ENCODE data around the gene NEDD4.
A peak's percentile ranks its signal among the peaks of the same experiment; 100 is the strongest.
"Not testable (repeated sequence)": the region's sequence is repeated elsewhere in the genome, so short reads cannot be mapped to it uniquely, and the experiment has no call there.

NEDD4 gene

DNA sequence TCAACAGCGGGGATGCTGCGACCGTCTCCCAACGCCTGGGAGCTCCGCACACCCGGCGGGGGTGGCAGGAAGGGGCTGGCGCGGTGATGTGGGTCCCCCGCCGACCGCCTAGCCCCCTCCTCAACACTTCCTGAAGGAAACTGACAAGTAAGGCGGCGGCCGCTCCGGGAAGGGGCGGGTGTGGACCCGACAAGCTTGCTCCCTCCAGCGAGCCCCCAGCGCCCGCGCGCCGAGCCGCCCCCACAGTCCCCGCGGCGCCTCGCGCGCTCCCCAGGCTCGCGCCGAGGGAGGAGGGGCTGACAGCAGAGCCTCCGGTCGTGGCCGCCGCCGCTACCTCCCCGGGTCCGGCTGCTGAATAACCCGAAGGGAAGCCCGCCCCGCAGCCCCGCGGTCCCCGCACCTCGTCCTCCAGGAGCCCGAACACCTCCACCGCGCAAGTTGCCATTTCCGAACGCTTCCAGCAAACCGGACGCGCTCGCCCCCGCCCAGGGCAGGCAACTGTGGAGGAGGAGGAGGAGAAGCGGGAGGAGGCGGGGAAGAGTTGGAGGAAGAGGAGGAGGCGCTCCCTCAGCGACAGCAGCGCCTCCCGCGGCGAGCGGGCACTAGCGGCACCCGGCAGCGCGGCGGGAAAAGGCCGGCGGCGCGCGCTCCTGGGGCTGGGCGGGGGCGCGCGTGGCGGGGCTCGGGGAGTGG is at the start of gene NEDD4:
Gene NEDD4, minus strand, starts transcription at position 502 of the 693 bp plus-strand sequence. Its CDS starts 57 bp downstream, at position 445.
- peak; percentile 89 for DNase-seq

DNA sequence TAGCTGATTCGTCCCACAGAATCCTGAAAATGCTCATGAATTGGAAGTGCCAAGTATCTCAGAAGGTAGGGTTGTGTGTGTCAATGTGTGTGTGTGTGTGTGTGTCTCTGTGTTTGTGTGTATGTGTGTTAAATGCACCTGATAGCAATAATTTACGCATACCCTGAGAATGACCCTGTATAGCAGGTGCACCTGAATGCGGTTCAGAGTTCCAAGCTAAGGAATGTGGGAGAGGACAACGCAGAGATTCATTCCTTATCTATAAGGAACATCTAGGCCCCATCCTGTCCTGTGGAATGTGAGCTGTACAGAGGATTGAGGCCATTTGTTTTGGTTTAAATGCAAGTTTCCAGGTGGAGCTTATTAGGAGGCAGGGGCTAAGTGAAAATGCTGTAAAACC is 49.1 kb upstream of the NEDD4 start:
- DNase-seq, result no peak

GRCh38 chr15:56042031-56042430 is 48.6 kb upstream of the NEDD4 start:
- no peak for DNase-seq

- no peak for DNase-seq
These were observed 46.9 kb upstream of the NEDD4 start for GRCh38 chr15:56040081-56041035.

- no peak for DNase-seq
These were observed 45.3 kb upstream of the NEDD4 start for GRCh38 chr15:56038707-56039106.

GRCh38 chr15:56038015-56038414 is 44.6 kb upstream of the NEDD4 start:
- no peak for DNase-seq

DNA sequence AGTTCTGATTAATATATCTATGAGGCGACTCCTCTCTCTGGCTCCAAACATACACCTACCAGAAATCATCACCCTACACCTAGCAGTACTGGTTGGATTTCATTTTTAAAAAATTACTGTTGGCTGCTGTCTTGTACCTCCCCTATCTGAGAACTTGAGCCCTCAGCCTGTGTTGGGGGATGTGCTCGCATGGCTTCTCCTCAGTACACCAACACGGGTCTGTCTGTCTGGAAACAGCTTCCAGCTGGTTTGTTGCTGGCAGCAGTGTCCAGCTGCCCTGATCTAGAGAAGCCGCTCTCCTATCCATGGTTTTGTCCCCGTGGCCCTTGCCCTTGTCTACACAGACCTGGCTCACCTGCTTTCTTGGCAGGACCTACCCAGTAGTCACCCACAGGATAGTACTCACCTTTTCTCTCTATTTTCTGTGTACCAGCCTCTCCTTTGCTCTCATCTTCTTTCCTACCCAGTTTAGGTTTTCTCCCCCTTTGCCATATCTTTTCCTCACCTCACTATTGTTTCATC is 43.2 kb upstream of the NEDD4 start:
- DNase-seq, result no peak

- no peak for DNase-seq
These were observed 41.8 kb upstream of the NEDD4 start for GRCh38 chr15:56035166-56035565.

DNA sequence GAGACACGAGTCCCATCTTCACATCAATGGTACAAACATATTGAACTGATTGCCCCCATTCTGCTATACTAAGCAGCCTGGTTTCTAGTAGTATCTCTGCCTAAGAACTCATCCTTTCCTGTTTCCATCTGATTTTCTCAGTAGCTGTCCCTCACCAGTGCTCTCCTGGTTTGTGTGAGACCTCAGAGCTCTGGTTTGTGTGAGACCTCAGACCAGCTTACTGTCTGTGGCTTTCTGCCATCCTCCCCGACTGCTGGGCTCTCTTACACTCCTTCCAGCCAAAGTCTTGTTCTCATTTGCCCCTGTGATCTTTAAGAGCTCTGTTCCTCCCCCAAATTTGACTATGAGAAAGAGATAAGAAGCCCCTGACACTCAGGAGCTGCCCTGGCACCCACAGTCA is 41.1 kb upstream of the NEDD4 start:
- DNase-seq, result no peak

DNA sequence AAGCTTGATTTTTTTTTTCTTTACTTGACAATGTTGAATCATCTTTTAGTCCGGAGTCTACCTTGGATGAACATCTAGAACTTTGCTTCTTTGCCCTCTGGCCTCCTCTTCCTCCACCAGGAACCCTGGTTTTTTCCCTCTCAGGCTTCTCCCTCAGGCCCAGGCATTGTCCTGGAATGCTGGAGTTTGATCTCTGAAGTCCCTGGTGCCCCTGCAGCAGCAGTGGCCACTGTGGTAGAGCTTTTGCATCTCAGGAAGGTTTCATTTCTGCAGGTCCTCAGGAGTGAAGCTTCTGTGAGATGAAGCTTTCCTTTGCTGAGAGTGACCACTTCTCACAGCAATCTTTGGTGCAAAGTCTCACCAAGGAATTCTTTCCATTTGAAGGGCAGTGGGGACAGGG is 39.0 kb upstream of the NEDD4 start:
- no peak for DNase-seq

DNA sequence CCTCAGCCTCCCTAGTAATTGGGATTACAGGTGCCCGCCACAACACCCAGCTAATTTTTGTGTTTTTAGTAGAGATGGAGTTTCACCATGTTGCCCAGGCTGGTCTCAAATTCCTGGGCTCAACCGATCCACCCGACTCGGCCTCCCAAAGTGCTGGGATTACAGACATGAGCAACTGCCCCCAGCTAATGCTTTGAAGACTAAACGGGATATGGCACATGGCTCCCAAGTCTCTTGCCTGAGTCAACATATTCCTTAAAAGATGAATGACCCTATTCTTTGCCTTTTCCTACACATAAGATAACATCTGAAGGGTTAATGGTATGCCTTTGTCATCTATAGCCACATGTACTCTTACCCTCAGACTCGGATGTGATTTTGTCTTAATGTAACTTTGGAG is 38.4 kb upstream of the NEDD4 start:
- no peak for DNase-seq

- no peak for DNase-seq
These were observed 38.0 kb upstream of the NEDD4 start for GRCh38 chr15:56031402-56031801.

- DNase-seq, result no peak
These were observed 35.0 kb upstream of the NEDD4 start for GRCh38 chr15:56028430-56028829.

DNA sequence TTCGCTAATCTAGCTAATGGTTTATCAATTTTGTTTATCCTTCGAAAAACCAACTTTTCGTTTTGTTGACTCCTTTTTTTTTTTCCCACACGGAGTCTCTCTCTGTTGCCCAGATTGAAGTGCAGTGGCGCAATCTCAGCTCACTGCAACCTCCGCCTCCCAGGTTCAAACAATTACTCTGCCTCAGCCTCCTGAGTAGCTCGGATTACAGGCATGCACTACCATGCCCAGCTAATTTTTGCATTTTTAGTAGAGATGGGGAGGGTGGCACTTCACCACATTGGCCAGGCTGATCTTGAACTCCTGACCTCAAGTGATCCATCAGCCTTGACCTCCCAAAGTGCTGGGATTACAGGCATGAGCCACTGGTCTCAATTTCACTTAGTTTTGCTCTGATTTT is 29.7 kb upstream of the NEDD4 start:
- not testable (repeated sequence) for DNase-seq

DNA sequence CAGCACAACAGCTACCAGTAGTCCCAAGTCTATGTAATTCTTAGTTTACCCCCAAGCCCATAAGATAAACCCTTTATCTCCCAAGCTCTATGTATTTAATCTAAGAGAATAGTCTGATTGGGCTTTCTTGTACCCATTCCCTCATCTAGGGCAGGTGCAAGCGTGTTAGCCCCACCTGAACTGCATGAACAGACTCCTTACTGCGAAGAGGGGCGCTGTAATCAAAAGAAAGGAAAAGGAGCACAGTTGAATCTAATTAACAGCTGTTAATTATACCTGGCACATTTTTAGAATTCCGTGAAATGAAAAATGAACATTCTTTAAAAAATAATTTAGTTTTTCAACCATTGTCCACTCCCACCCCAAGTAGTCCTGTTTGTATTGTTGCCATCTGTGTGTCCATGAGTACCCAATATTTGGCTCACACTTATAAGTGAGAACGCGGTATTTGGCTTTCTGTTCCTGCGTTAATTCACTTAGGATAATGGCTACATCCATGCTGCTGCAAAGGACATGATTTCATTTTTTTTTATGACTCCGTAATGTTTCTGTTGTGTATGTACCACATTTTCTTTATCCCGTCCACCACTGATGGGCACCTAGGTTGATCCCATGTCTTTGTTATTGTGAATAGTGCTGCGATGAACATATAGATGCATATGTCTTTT is 26.5 kb upstream of the NEDD4 start:
- DNase-seq, result no peak

- DNase-seq, result no peak
These were observed 25.8 kb upstream of the NEDD4 start for GRCh38 chr15:56019060-56019793.

GRCh38 chr15:56017920-56018319 is 24.5 kb upstream of the NEDD4 start:
- DNase-seq, result no peak

GRCh38 chr15:56017511-56017910 is 24.1 kb upstream of the NEDD4 start:
- no peak for DNase-seq

GRCh38 chr15:56016281-56016680 is 22.9 kb upstream of the NEDD4 start:
- DNase-seq, result no peak

- no peak for DNase-seq
These were observed 21.3 kb upstream of the NEDD4 start for GRCh38 chr15:56014677-56015076.

GRCh38 chr15:56007053-56007452 is 13.6 kb upstream of the NEDD4 start:
- peak; percentile 64 for DNase-seq

DNA sequence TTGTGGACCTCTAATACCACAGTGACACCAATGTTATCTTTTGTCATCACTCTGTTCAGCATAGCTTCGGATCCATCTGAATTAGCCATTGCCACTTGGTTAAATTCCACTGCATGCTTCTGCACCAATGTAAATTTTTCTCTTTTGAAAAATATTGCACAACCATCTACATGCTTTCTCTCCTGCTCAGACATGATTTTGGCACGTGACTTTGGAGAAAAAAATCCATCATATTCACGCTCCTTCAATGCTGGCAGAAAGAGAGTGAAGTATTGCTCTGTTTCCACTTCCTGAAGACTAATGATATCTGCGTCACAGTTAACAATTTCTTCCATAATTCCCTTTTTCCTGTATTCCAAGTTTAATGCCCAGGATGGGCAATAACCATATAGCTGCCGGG is 13.0 kb upstream of the NEDD4 start:
- not testable (repeated sequence) for DNase-seq

DNA sequence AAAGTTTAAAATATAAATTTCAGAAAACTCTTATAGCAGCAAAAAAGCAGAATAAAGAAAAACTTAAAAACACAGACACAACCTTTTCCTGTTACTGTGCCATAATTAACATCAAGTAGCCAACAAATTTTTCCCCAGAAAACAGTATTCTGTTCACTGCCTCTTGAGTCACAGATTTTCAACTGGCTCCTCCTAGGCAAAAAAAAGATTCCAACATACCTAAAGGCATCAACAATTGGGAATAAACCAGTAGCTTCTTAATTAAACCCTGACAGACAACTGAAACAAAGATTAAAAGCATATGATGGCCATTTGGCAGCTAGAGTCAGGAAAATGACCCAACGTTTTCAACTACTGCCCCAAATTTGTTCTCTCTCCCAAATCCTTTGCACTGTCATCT is 10.9 kb upstream of the NEDD4 start:
- not testable (repeated sequence) for DNase-seq

Measured in activated effector memory CD4-positive, alpha-beta T cell treated with anti-CD3 and anti-CD28 coated beads, Interleukin-2, amount 50 U/mL, for 16 hours (primary cell).